ENCODE data around the gene MGAT5B. TPM values are rescaled to one million over a fixed set of nuclear protein-coding genes. Genes with fewer than 3 reads are reported as not detected.

Gene MGAT5B
- total RNA-seq, 1 donor, result 0.36 TPM

DNA sequence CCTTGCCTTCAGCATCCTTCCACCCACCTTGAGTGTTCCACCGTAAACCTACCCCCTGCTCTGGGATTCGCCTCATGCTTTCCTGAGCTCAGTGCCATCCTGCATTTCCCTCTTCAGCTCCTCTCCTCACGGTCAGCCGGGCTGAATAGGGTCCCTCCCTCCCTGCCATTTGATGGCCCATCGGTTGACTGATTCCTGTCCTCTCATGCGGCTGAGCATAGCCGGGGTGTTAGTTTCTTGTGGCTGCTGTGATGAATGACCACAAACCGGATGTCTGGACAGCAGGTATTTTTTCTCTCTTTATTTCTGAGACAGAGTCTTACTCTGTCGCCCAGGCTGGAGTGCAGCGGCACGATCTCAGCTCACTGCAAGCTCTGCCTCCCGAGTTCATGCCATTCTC, 44.1 kb upstream of the MGAT5B start:
- no peak overlapping the region for H3K4me3 ChIP-seq (ENCODE audit: insufficient read depth, low read length)
- no peak overlapping the region for H3K27ac ChIP-seq (ENCODE audit: low read depth, low read length)
- DNase-seq (ENCODE audit: insufficient read length, low spot score, missing footprints), result no peak
- no peaks in the 10 kb centered on the region for H3K9me3 ChIP-seq (ENCODE audit: low read depth, low read length)
- TF ChIP-seq, protein P1, sequence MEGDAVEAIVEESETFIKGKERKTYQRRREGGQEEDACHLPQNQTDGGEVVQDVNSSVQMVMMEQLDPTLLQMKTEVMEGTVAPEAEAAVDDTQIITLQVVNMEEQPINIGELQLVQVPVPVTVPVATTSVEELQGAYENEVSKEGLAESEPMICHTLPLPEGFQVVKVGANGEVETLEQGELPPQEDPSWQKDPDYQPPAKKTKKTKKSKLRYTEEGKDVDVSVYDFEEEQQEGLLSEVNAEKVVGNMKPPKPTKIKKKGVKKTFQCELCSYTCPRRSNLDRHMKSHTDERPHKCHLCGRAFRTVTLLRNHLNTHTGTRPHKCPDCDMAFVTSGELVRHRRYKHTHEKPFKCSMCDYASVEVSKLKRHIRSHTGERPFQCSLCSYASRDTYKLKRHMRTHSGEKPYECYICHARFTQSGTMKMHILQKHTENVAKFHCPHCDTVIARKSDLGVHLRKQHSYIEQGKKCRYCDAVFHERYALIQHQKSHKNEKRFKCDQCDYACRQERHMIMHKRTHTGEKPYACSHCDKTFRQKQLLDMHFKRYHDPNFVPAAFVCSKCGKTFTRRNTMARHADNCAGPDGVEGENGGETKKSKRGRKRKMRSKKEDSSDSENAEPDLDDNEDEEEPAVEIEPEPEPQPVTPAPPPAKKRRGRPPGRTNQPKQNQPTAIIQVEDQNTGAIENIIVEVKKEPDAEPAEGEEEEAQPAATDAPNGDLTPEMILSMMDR (IDR thresholded peaks at IDR 0.05; ENCODE audit: extremely low read depth, low read depth, low read length), result no peak
- no peaks in the 10 kb centered on the region for H3K79me2 ChIP-seq (ENCODE audit: insufficient read depth, low read length)
- no peaks in the 10 kb centered on the region for H3K4me1 ChIP-seq (ENCODE audit: insufficient read depth, low read length)
- no peak overlapping the region for H3K4me2 ChIP-seq (ENCODE audit: insufficient read depth, low read length)
- H2AFZ ChIP-seq (ENCODE audit: low read length), result no peak overlapping the region
- H4K20me1 ChIP-seq (ENCODE audit: insufficient read depth, low read length), result no peaks in the 10 kb centered on the region
- no peaks in the 10 kb centered on the region for H3K36me3 ChIP-seq (ENCODE audit: insufficient read depth, low read length)
- peaks cover 8% of the 10 kb centered on the region for H3K27me3 ChIP-seq (ENCODE audit: insufficient read depth, low read length)

DNA sequence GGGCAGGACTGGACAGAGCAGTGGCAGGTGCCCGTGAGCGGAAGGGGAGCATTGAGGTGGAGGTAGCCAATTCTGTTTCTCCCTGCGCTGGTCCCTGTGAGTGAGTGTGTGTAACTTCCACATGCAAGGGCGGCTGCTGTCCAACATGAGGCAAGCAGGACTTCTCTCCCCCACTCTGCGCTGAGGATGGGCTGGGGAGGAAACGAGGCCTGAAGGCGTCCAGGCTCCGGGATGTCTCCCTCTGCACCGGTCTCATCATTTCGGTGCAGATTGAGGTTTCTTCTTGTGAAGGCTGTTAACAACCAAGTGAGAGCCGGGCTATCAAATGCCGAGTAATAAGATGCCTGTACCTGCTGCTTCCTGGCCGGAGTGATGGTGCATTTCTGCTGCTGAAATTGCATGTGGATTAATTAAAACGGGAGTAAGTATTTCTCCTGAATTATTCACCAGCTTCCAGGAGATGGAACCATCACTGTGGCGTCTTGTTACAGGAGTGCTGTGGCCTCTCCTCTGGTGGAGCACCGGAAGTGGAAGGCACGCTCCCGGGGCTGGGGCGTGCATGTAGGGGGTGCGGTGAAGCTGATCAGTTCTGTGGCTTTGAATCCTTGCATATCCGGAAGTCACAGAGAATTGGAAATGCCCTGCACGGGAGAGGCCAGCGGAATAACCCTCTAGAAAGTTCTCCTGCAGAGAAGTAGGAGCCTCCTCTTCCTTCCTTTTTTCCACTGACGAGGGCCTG, 41.7 kb upstream of the MGAT5B start:
- no peak for DNase-seq (ENCODE audit: insufficient read length, low spot score, missing footprints)
- no peaks in the 10 kb centered on the region for H3K36me3 ChIP-seq (ENCODE audit: insufficient read depth, low read length)

DNA sequence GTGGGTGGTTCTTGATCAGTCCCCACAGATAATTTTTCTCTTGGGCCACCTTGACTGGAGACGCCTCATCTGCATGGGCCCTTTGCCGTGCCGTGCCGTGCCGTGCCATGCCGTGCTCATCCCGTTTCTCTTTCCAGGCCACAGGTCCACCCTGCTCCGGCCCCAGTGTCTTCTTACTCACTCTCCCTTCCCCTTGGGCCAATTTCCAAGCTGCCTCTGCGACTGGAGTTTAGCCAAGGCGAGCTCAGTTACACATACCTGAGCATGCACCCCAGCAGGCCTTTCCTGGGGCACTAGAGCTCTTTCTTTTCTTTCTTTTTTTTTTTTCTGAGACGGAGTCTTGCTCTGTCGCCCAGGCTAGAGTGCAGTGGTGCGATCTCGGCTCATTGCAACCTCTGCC, 40.5 kb upstream of the MGAT5B start:
- TF ChIP-seq, protein P1 (IDR thresholded peaks at IDR 0.05; ENCODE audit: extremely low read depth, low read depth, low read length), result no peak
- no peaks in the 10 kb centered on the region for H3K36me3 ChIP-seq (ENCODE audit: insufficient read depth, low read length)
- H3K27me3 ChIP-seq (ENCODE audit: insufficient read depth, low read length), result peaks cover 2% of the 10 kb centered on the region
- no peaks in the 10 kb centered on the region for H3K4me1 ChIP-seq (ENCODE audit: insufficient read depth, low read length)
- no peaks in the 10 kb centered on the region for H3K79me2 ChIP-seq (ENCODE audit: insufficient read depth, low read length)
- H3K27ac ChIP-seq (ENCODE audit: low read depth, low read length), result no peak overlapping the region
- no peak overlapping the region for H2AFZ ChIP-seq (ENCODE audit: low read length)
- H4K20me1 ChIP-seq (ENCODE audit: insufficient read depth, low read length), result no peaks in the 10 kb centered on the region
- H3K4me2 ChIP-seq (ENCODE audit: insufficient read depth, low read length), result no peak overlapping the region
- no peak for DNase-seq (ENCODE audit: insufficient read length, low spot score, missing footprints)
- no peaks in the 10 kb centered on the region for H3K9me3 ChIP-seq (ENCODE audit: low read depth, low read length)
- no peak overlapping the region for H3K4me3 ChIP-seq (ENCODE audit: insufficient read depth, low read length)

More for the DNA sequence above, 41.7 kb upstream of the MGAT5B start:
- Histone ChIP-seq H3K27me3 (ENCODE audit: insufficient read depth, low read length) (peaks cover 2% of the 10 kb centered on the region), H3K27ac (ENCODE audit: low read depth, low read length) (no peak overlapping the region), H3K4me3 (ENCODE audit: insufficient read depth, low read length) (no peak overlapping the region), H3K79me2 (ENCODE audit: insufficient read depth, low read length) (no peaks in the 10 kb centered on the region), H3K4me1 (ENCODE audit: insufficient read depth, low read length) (no peaks in the 10 kb centered on the region), H2AFZ (ENCODE audit: low read length) (no peak overlapping the region), H4K20me1 (ENCODE audit: insufficient read depth, low read length) (no peaks in the 10 kb centered on the region), H3K4me2 (ENCODE audit: insufficient read depth, low read length) (no peak overlapping the region), H3K9me3 (ENCODE audit: low read depth, low read length) (no peaks in the 10 kb centered on the region)
- TF ChIP-seq, protein P1 (IDR thresholded peaks at IDR 0.05; ENCODE audit: extremely low read depth, low read depth, low read length), result no peak

DNA sequence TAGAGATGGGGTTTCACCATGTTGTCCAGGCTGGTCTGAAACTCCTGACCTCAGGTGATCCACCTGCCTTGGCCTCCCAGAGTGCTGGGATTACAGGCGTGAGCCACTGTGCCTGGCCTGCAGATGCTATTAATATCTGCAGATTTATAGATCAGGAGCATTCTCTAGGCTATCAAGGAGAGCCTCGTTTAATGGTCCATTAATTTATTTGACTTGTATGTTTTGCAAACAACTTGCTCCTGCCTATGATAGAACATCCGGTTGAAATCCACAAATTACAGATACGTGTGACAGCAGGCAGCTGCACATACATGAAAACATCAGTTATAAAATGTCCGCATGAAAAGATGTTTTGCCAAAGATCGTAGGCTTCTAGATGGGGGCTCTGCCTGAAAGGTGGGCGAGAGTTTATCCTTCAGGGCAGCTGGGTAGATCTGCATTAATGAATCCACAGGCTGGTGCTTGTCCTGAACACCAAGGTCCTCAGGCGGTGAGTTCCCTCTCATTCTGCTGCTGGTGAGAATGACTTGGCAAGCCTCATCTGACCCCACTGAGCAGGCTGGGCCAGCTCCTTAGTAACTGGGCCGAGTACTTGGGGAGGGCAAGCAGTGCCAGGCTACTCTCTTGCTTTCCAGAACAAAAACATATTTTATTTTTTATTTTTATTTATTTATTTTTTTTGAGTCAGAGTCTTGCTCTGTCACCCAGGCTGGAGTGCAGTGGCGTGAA, 37.1 kb upstream of the MGAT5B start:
- Histone ChIP-seq H3K79me2 (ENCODE audit: insufficient read depth, low read length) (no peaks in the 10 kb centered on the region), H3K27me3 (ENCODE audit: insufficient read depth, low read length) (peaks cover 2% of the 10 kb centered on the region), H3K4me1 (ENCODE audit: insufficient read depth, low read length) (no peaks in the 10 kb centered on the region), H3K36me3 (ENCODE audit: insufficient read depth, low read length) (no peaks in the 10 kb centered on the region), H2AFZ (ENCODE audit: low read length) (no peak overlapping the region), H3K27ac (ENCODE audit: low read depth, low read length) (no peak overlapping the region), H4K20me1 (ENCODE audit: insufficient read depth, low read length) (no peaks in the 10 kb centered on the region), H3K4me3 (ENCODE audit: insufficient read depth, low read length) (no peak overlapping the region), H3K4me2 (ENCODE audit: insufficient read depth, low read length) (no peak overlapping the region), H3K9me3 (ENCODE audit: low read depth, low read length) (no peaks in the 10 kb centered on the region)
- TF ChIP-seq, protein P1 (IDR thresholded peaks at IDR 0.05; ENCODE audit: extremely low read depth, low read depth, low read length), result no peak
- no peak for DNase-seq (ENCODE audit: insufficient read length, low spot score, missing footprints)

Data from osteoblast (primary cell).